ENCODE measurements around the gene EXOSC1. TPM values are rescaled to one million over a fixed set of nuclear protein-coding genes. Genes with fewer than 3 reads are reported as not detected.

Gene EXOSC1
- total and polyA plus RNA-seq, 4 donors, result 11.2 to 25.9 (median 14.5) TPM

GRCh38 chr10:97468162-97468561 is 22.4 kb upstream of the EXOSC1 start:
- 77% methylated on average over 3 of the region's 3 CpGs for WGBS
- Histone ChIP-seq H3K27me3 (ENCODE audit: control insufficient read depth in 4 of 4, insufficient read depth in 4 of 4, low read length in 3 of 4) (no peaks in the 10 kb centered on the region), H3K36me3 (ENCODE audit: control insufficient read depth in 4 of 4, insufficient read depth in 3 of 4, low read depth in 1 of 4, low read length in 3 of 4) (peaks cover 8 to 62% (median 49%) of the 10 kb centered on the region in 4 donors), H3K4me1 (ENCODE audit: control insufficient read depth in 4 of 4, insufficient read depth in 4 of 4, low read length in 3 of 4) (peaks cover 0 to 7% (median 1%) of the 10 kb centered on the region in 4 donors), H3K9me3 (ENCODE audit: control insufficient read depth in 4 of 4, low read length in 3 of 4) (no peaks in the 10 kb centered on the region), H3K27ac (ENCODE audit: low read depth in 1 of 2, low read length in 2 of 2) (no peak overlapping the region), H3K9ac (ENCODE audit: low read depth in 1 of 2, low read length in 2 of 2) (no peak overlapping the region), H3K4me3 (ENCODE audit: low read depth in 1 of 3, low read length in 3 of 3) (no peak overlapping the region)
- DNase-seq (ENCODE audit: low spot score), result no peak
- TF ChIP-seq, protein P1, sequence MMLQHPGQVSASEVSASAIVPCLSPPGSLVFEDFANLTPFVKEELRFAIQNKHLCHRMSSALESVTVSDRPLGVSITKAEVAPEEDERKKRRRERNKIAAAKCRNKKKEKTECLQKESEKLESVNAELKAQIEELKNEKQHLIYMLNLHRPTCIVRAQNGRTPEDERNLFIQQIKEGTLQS (IDR thresholded peaks at IDR 0.05), result no peak
- TF ChIP-seq HNF4A (conservative IDR thresholded peaks at IDR 0.05), result no peak
- TF ChIP-seq RXRA (IDR thresholded peaks at IDR 0.05), result no peak
- TF ChIP-seq, protein P2, sequence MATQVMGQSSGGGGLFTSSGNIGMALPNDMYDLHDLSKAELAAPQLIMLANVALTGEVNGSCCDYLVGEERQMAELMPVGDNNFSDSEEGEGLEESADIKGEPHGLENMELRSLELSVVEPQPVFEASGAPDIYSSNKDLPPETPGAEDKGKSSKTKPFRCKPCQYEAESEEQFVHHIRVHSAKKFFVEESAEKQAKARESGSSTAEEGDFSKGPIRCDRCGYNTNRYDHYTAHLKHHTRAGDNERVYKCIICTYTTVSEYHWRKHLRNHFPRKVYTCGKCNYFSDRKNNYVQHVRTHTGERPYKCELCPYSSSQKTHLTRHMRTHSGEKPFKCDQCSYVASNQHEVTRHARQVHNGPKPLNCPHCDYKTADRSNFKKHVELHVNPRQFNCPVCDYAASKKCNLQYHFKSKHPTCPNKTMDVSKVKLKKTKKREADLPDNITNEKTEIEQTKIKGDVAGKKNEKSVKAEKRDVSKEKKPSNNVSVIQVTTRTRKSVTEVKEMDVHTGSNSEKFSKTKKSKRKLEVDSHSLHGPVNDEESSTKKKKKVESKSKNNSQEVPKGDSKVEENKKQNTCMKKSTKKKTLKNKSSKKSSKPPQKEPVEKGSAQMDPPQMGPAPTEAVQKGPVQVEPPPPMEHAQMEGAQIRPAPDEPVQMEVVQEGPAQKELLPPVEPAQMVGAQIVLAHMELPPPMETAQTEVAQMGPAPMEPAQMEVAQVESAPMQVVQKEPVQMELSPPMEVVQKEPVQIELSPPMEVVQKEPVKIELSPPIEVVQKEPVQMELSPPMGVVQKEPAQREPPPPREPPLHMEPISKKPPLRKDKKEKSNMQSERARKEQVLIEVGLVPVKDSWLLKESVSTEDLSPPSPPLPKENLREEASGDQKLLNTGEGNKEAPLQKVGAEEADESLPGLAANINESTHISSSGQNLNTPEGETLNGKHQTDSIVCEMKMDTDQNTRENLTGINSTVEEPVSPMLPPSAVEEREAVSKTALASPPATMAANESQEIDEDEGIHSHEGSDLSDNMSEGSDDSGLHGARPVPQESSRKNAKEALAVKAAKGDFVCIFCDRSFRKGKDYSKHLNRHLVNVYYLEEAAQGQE (IDR thresholded peaks at IDR 0.05), result no peak
- TF ChIP-seq YY1 (IDR thresholded peaks at IDR 0.05), result no peak
- no peak for TF ChIP-seq EGR1 (IDR thresholded peaks at IDR 0.05; ENCODE audit: low read depth in 2 of 2)
- TF ChIP-seq, protein P3, sequence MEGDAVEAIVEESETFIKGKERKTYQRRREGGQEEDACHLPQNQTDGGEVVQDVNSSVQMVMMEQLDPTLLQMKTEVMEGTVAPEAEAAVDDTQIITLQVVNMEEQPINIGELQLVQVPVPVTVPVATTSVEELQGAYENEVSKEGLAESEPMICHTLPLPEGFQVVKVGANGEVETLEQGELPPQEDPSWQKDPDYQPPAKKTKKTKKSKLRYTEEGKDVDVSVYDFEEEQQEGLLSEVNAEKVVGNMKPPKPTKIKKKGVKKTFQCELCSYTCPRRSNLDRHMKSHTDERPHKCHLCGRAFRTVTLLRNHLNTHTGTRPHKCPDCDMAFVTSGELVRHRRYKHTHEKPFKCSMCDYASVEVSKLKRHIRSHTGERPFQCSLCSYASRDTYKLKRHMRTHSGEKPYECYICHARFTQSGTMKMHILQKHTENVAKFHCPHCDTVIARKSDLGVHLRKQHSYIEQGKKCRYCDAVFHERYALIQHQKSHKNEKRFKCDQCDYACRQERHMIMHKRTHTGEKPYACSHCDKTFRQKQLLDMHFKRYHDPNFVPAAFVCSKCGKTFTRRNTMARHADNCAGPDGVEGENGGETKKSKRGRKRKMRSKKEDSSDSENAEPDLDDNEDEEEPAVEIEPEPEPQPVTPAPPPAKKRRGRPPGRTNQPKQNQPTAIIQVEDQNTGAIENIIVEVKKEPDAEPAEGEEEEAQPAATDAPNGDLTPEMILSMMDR (IDR thresholded peaks at IDR 0.05; ENCODE audit: low read depth, low read length, missing input control), result no peak
- TF ChIP-seq SP1 (IDR thresholded peaks at IDR 0.05), result no peak
- no peak for TF ChIP-seq FOXA2 (IDR thresholded peaks at IDR 0.05)
- no peak for TF ChIP-seq RAD21 (IDR thresholded peaks at IDR 0.05)
- no peak for TF ChIP-seq FOXA1 (IDR thresholded peaks at IDR 0.05)
- no peak for TF ChIP-seq GABPA (IDR thresholded peaks at IDR 0.05 in 1 of 2, conservative IDR thresholded peaks at IDR 0.05 in 1 of 2)
- no peak for TF ChIP-seq TAF1 (conservative IDR thresholded peaks at IDR 0.05)

- WGBS, result 96% methylated on average over 4 of the region's 4 CpGs
- H3K27ac ChIP-seq (ENCODE audit: low read depth in 1 of 2, low read length in 2 of 2), result no peak overlapping the region
- TF ChIP-seq, protein P1 (IDR thresholded peaks at IDR 0.05), result no peak
- TF ChIP-seq HNF4A (conservative IDR thresholded peaks at IDR 0.05) (no peak), MAX (IDR thresholded peaks at IDR 0.05) (no peak), FOXA2 (IDR thresholded peaks at IDR 0.05) (no peak), GABPA (IDR thresholded peaks at IDR 0.05 in 1 of 2, conservative IDR thresholded peaks at IDR 0.05 in 1 of 2) (no peak), TAF1 (conservative IDR thresholded peaks at IDR 0.05) (no peak), HNF4G (IDR thresholded peaks at IDR 0.05) (no peak), RXRA (IDR thresholded peaks at IDR 0.05) (no peak), NR2F2 (IDR thresholded peaks at IDR 0.05) (no peak), FOXA1 (IDR thresholded peaks at IDR 0.05) (no peak), EGR1 (IDR thresholded peaks at IDR 0.05; ENCODE audit: low read depth in 2 of 2) (no peak), JUND (IDR thresholded peaks at IDR 0.05) (no peak), RAD21 (IDR thresholded peaks at IDR 0.05) (no peak), SP1 (IDR thresholded peaks at IDR 0.05) (no peak), ZBTB33 (IDR thresholded peaks at IDR 0.05) (no peak)
- TF ChIP-seq, protein P3 (IDR thresholded peaks at IDR 0.05; ENCODE audit: low read depth, low read length, missing input control), result no peak
Observed at GRCh38 chr10:97466755-97467154, 20.9 kb upstream of the EXOSC1 start.

More at GRCh38 chr10:97466755-97467154, 20.9 kb upstream of the EXOSC1 start:
- peaks cover 0 to 7% (median 1%) of the 10 kb centered on the region in 4 donors for H3K4me1 ChIP-seq (ENCODE audit: control insufficient read depth in 4 of 4, insufficient read depth in 4 of 4, low read length in 3 of 4)
- H3K9ac ChIP-seq (ENCODE audit: low read depth in 1 of 2, low read length in 2 of 2), result no peak overlapping the region
- H3K9me3 ChIP-seq (ENCODE audit: control insufficient read depth in 4 of 4, low read length in 3 of 4), result no peaks in the 10 kb centered on the region
- no peak for DNase-seq (ENCODE audit: low spot score)
- no peaks in the 10 kb centered on the region for H3K27me3 ChIP-seq (ENCODE audit: control insufficient read depth in 4 of 4, insufficient read depth in 4 of 4, low read length in 3 of 4)
- peaks cover 10 to 76% (median 59%) of the 10 kb centered on the region in 4 donors for H3K36me3 ChIP-seq (ENCODE audit: control insufficient read depth in 4 of 4, insufficient read depth in 3 of 4, low read depth in 1 of 4, low read length in 3 of 4)
- no peak overlapping the region for H3K4me3 ChIP-seq (ENCODE audit: low read depth in 1 of 3, low read length in 3 of 3)

All from liver (tissue), 9 donors.